HG03108 (cell line): ENCODE data around the gene CXCR5.
A peak's percentile ranks its signal among the peaks of the same experiment; 100 is the strongest.

Experiments
- ATAC-seq: cut with Tn5 transposase; IDR thresholded peaks from one replicate; pipeline ENCODE4 v1.9.1; 2021; ENCODE audit warnings: moderate library complexity; ENCODE audit not compliant: unreplicated experiment

The CXCR5 gene

GRCh38 chr11:118897721-118898310 lies 14.1 kb downstream of the CXCR5 start:
- ATAC-seq: no peak

DNA sequence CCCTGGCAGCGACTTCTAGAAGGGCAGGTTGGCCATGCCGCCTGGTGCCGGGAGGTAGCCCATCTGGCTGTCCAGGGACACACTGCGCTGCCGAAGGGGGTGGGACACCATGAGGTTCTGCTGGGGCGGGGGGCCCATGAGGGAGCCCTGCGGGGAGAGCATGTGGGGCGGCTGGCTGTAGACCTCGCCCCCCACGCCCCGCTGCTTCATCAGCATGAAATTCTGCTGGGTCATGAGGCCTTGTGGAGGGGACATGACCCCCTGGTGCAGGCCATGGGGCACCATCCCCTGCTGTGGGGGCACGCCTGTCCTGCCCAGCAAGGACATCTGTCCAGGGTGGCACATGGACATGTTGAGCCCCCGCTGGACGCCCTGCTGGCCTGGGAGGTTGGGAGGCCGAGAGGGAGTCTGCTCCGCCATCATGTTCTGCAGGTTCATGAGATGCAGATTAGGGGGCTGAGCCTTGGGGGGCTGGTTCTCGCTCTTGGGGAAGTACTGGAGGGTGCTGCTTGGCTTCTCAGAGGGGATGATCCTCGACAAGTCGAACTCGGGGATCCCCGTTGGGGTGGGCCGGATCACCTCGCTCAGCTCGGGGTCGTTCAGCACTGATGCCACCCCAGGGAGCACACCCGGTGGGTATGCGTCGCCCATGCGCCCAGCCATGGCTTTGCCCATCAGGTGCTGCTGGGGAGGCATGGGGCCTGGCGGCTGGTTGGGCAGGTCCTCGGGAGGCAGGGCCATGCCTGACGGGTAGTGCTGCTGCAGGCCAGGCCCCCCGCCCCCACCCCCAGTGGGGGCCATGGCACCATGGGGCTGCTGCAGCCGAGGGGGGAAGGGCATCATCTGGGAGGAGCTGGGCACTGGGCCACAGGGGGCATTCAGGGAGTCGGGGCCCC lies 15.0 kb downstream of the CXCR5 start:
- ATAC-seq: no peak

DNA sequence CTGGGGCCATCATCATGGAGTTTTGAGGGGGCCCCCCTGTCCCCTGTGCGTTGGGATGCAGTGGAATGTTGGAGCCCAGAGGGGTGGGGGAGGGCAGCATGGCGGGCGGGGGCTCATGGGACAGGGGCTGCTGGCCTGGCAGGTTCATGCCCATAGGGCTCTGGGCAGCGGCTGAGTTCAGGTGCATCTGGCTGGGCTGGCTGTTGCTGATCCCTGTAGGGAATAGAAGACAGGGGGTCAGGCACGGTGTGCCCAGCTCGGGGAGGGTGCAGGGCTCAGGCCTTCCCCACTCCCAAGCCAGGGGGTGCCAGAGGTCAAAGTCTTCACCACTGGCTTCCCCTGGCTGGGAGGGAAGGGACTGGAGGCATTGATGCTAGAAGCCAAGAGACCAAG lies 15.6 kb downstream of the CXCR5 start:
- ATAC-seq: no peak

DNA sequence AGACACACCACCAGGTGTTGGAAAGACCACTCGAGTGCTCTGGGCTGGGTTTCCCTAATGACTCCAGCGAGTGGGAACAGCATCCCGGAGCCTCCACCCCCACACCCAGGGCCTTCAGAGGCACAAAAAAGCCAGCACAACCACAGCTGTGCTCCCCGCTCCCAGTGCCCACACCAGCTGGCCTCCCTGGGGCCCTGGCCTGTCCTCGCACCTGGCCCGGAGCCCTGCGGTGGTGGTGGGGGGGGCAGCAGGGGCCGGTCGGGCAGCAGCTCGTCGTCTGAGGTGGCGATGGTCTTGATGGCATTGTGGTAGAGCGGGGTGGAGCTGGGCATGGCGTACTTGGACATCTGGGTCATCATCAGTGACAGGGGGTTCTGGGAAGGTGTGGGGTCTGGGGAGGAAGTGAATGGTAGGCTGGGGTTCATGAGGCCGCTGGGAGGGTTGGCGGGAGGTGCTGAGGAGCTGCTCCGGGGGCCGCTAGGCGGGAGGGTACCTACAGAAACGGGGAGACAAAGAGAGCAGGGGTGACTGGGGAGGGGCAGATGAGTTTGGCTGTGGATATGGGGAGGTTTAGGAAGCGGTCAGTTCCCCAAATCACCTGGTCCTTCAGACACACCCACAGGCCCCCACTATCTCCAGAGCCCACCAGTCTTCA lies 16.1 kb downstream of the CXCR5 start:
- ATAC-seq: no peak

DNA sequence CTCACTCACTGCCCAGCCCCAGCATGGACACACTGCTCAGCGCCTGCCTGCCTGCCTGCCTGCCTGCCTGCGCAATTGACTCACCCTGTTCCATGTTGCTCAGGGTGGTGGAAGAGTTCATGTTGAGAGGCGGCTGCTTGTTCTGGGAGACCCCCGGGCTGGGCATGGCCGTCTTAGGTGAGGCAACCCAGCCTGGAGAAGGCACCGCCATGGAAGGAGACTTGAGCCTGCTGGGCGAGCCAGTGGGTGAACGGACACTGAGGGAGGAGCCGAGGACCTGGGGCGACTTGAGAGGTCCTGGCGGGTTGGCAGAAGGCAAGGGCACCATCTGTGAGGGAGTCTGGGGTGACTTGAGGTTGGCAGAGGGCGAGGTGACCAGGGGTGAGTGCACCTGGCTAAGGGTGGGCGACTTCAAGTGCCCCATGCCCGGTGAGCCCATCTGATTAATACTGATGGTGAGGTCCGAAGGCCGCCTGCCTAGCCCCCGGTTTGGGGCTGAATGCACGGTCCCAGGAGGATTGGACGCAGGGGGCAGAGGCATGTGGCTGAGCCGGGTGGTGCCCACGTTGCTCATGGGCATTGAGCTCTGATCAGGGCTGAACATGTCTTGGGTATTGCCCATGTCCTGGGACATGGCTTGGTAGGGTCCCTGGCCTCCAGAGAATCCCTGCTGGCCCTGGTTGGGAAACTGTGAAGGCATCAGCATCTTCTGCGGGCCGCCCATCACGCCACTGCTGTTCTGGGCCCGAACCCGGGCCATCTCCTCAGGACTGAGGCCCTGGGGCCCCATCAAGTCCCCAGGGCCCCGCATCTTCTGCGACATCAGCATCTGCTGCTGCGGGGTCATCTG lies 17.1 kb downstream of the CXCR5 start:
- no peak for ATAC-seq

GRCh38 chr11:118901494-118902335 lies 18.0 kb downstream of the CXCR5 start:
- ATAC-seq: no peak

DNA sequence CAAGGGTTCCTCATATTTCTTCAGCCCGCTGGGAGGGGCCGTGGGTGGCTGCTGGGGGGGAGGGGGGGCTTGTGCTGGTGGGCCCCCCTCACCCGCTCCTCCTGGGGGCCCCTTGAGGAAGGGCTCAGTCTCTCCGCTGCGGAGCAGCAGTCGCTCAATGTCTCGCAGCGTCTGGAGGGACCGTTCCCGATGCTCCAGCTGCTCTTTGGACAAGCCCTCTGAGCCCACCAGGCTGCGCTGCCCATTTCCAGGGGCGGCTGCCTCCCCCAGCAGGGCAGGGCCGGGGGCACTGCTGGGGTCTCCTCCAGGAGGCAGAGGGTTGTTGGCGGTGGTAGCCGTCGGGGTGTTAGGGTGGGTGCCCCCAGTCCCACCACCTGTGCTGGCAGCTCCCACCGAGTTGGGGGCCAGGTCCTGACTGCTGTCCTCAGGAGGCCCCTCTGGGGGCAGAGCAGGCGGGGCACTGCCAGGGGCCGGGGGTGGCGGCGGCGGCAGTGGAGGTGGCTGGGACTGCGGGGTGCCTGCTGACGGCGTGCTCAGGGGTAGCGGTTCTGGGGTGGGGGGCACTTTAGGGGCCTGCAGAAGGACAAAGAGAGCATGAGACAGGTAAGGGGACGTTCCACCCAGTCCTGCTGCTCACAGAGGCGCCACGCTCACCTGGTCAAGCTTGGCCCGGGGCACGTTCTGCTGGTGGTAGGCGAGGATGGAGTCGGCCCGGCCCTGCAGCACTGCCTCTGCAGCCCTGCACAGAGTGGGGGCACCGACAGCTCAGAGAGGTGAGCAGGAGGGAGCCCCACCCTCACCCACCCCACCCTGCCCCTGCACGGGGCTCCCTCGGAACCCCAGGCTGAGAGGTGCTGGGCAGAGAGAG lies 18.9 kb downstream of the CXCR5 start:
- no peak for ATAC-seq

GRCh38 chr11:118903204-118904015 lies 19.7 kb downstream of the CXCR5 start:
- no peak for ATAC-seq

DNA sequence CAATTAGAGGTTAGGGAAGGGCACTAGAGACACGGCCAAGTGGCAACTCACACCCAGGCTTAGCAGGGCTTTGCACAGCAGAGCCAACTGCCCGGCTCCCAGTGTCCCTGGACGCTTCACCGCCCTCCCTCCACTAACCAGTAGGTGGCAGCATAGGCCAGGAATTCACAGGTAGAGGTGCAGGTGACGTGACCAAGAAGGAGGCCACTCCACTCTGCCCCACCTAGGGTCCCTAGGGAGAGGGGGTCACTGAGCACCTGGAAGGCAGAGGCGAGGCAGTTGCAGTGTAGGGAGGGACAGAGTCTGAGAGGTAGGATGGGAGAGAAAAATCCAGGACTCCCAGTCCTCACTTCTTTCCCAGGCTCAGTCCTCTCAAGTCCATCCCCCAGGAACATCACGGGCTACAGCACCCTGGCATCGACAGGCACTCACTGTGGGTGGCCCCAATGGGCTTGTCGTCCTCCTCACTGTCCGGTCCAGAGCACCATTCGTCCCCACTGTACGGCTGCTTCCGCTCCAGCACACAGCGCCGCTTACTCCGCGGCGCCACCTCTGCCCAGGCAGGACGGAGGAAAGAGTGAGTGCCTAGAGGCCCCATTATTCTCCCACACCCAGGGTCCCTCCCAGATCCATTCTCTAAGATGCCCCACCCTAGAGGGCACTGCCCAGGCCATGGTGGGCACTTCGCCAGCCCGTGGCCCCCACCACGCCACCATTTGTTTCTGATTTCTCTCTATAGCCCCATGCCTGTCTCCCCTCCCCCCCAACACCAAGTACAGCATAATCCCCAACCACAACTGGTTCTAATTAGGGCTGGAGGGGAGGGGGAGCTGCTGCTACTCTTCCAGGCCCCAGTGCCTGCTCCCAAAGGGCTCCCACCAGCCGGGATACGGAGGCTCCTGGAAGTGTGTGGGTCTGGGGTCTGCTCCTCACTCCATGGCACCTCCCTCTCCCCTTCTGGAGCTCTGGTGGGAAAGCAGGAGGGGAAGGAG lies 23.7 kb downstream of the CXCR5 start:
- ATAC-seq: peak; percentile 61

GRCh38 chr11:118908264-118908663 lies 24.6 kb downstream of the CXCR5 start:
- no peak for ATAC-seq

DNA sequence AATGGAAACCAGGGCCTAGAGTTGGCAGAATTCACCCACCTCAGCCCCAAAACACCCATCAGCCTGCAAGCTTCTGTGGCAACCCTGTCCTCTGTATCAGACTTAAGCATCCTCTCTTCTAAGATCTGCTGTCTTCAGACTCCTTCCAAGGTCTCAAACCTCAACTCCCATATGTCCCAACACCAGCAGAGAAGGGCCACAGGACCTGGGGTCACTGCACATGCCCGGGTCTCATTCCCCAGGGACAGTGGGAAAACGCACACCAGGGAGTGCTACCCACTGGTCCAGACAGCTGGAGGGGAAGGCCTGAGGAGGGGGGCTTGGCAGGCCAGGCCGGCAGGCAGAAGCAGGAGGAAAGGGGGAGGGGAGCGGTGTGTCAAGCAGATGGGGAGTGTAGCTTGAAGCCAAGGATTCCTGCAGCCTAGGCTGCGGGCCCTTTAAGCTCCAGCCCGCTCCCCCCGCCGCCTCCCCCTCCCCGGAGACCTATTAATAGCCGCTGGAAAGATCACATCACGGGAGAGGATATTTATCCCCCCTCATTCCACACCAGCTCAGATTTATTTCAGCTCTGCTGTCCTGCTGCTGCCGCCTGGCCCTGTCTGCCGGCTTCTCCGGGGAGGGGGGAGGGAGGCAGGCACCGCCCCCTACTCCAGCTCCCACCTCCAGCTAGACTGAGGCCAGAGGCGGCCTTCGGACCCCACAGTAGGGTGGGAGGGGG lies 25.4 kb downstream of the CXCR5 start:
- ATAC-seq: no peak

DNA sequence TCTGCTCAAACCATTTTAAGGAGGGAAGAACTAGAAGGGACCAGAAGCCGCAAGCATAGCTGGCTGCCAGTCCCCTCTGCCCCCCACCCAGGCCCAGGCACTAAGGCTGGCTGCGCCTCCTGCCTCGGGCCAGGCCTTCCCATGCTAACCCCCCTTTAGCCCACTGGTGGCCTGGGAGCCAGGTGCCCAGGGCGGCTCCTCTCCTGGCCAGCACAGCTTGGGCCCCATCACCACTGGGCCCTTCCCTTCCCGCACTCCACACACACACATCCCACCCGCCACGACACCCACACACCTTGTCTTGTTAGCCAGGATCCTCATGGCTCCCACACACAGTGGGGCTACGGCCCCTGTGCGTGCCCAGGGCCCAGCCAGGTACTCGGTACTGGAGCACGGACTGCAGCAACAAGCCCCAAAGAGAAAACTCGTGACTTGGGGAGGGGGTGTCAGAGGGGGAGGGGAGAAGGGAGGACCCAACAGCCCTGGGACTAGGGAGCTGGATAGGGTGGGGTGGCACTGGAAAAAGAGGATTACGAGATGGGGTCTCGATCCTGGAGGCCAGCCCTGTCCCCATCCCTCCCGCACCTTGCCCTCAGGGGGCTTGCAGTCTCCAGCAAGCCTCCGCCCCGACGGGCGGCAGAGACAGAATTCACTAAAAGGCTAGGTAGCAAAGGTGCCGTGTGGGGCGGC lies 26.1 kb downstream of the CXCR5 start:
- ATAC-seq: no peak

DNA sequence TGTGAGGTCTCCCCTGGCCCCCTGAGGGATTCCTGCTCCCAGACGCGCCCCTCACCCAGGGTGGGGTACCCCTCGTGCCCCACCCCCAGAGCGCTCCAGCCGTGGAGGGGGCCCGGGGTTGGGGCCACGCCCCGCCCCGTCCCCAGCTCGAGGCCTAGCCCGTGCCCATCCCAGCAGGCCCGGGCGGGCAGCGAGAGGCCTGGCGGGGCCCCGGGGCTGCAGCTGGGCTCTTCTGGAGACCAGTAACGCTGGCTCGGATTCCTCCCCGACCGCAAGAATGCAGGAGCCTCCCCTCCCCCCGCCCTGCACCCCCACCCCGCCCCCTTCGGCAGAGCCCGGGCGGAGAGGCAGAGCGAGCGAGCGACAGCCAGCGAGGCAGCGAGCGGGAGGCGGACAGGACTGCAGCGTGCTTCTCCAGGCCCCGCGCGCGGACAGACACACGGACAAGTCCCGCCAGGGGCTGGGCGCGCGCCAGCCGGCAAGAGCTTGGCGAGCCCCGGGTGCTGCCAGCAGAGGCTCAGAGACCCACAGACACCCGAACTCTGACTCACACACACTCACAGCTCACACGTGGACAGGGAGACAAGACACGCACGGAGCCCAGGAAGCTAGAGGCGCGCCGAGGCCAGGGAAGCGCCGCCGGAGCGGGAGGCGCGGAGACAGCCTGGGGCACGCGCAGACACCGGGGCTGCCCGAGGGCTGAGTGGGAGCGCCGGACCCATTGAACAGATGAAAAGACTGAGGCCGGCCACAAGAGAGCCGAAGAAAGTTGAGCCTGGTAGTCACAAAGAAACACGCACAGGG lies 26.8 kb downstream of the CXCR5 start:
- ATAC-seq: no peak

DNA sequence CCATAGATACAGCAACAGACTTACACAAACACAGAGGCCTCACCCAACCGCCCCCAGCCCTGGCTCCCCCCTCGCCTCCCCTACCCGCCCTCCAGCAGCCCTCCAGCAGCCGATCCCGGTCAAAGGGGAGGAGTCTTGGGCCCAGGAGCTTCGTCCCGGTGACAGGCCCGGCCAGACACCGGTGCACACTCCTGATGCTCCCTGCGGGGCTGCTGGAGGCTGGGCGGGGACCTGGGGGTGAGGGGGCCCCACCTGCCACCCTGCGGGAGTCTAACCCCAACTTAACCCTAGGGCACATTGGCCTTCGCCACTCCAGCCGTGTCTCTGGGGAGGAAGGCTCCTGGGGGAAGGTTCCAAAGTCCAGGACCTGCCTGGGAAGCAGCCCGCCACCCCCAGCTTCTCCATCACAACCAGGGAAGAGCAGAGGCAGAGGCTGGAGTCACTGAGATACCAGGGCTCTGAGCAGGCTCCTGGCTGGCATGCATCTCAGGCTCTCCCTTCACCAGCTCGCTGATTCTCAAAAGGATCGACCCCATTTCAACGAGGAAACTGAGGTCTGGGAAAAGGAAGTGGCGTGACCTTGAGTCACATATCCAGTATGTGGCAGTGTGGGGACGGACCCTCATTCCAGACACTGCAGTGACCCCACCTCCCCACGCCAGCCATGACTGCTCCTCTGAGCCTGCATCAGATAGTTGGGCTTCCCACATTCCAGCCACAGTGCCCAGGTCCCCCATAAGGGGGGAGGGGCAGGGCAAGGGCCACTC lies 27.6 kb downstream of the CXCR5 start:
- no peak for ATAC-seq
